Measurements from ENCODE around the gene CD109.
"Not testable (repeated sequence)": the region's sequence is repeated elsewhere in the genome, so short reads cannot be mapped to it uniquely, and the experiment has no call there.

CD109 gene

GRCh38 chr6:73679009-73679408 lies 17.0 kb upstream of the CD109 start:
- peaks cover 13% of the 10 kb centered on the region for H3K9me3 Mint-ChIP-seq
- TF ChIP-seq CTCF (IDR thresholded peaks at IDR 0.05; ENCODE audit: unreplicated experiment in 3 of 3) = no peak

GRCh38 chr6:73679846-73680245 lies 16.2 kb upstream of the CD109 start:
- not testable (repeated sequence) for H3K27me3 Mint-ChIP-seq (ENCODE audit: low read depth); H3K4me3 Mint-ChIP-seq; H3K27ac Mint-ChIP-seq; H3K36me3 Mint-ChIP-seq (ENCODE audit: low read depth)
- H3K4me1 Mint-ChIP-seq = peaks cover 21% of the 10 kb centered on the region
- H3K9me3 Mint-ChIP-seq = peaks cover 17% of the 10 kb centered on the region

More at GRCh38 chr6:73679009-73679408, 17.0 kb upstream of the CD109 start:
- Mint-ChIP-seq H3K4me1 (peaks cover 21% of the 10 kb centered on the region), H3K27ac (no peak overlapping the region), H3K4me3 (no peak overlapping the region), H3K36me3 (ENCODE audit: low read depth) (no peaks in the 10 kb centered on the region), H3K27me3 (ENCODE audit: low read depth) (no peaks in the 10 kb centered on the region)

GRCh38 chr6:73680289-73680918 lies 15.6 kb upstream of the CD109 start:
- Mint-ChIP-seq H3K4me1 (peaks cover 19% of the 10 kb centered on the region), H3K9me3 (peaks cover 17% of the 10 kb centered on the region), H3K27ac (no peak overlapping the region), H3K27me3 (ENCODE audit: low read depth) (no peaks in the 10 kb centered on the region), H3K4me3 (no peak overlapping the region), H3K36me3 (ENCODE audit: low read depth) (no peaks in the 10 kb centered on the region)
- TF ChIP-seq CTCF (IDR thresholded peaks at IDR 0.05; ENCODE audit: unreplicated experiment in 3 of 3) = no peak

GRCh38 chr6:73683574-73683973 lies 12.4 kb upstream of the CD109 start:
- not testable (repeated sequence) for H3K27me3 Mint-ChIP-seq (ENCODE audit: low read depth); H3K4me3 Mint-ChIP-seq; H3K36me3 Mint-ChIP-seq (ENCODE audit: low read depth); H3K27ac Mint-ChIP-seq
- Mint-ChIP-seq H3K4me1 (peaks cover 10% of the 10 kb centered on the region), H3K9me3 (peaks cover 17% of the 10 kb centered on the region)

- Mint-ChIP-seq H3K27ac (no peak overlapping the region), H3K27me3 (ENCODE audit: low read depth) (no peaks in the 10 kb centered on the region), H3K4me1 (no peaks in the 10 kb centered on the region), H3K4me3 (no peak overlapping the region), H3K36me3 (ENCODE audit: low read depth) (no peaks in the 10 kb centered on the region), H3K9me3 (peaks cover 9% of the 10 kb centered on the region)
- TF ChIP-seq CTCF (IDR thresholded peaks at IDR 0.05; ENCODE audit: unreplicated experiment in 3 of 3) = no peak
These were observed 7.7 kb upstream of the CD109 start for GRCh38 chr6:73688351-73688750.

- Mint-ChIP-seq H3K36me3 (ENCODE audit: low read depth) (no peaks in the 10 kb centered on the region), H3K4me1 (peaks cover 6% of the 10 kb centered on the region), H3K9me3 (no peaks in the 10 kb centered on the region), H3K4me3 (no peak overlapping the region), H3K27ac (no peak overlapping the region), H3K27me3 (ENCODE audit: low read depth) (no peaks in the 10 kb centered on the region)
- TF ChIP-seq CTCF (IDR thresholded peaks at IDR 0.05; ENCODE audit: unreplicated experiment in 3 of 3) = no peak
These were observed 5.9 kb upstream of the CD109 start for GRCh38 chr6:73690056-73690455.

GRCh38 chr6:73691512-73691911 lies 4.5 kb upstream of the CD109 start:
- no peak for TF ChIP-seq CTCF (IDR thresholded peaks at IDR 0.05; ENCODE audit: unreplicated experiment in 3 of 3)
- Mint-ChIP-seq H3K9me3 (no peaks in the 10 kb centered on the region), H3K27ac (no peak overlapping the region), H3K36me3 (ENCODE audit: low read depth) (no peaks in the 10 kb centered on the region), H3K4me3 (no peak overlapping the region), H3K4me1 (peaks cover 18% of the 10 kb centered on the region), H3K27me3 (ENCODE audit: low read depth) (peaks cover 3% of the 10 kb centered on the region)

Data from nephron (organoid).